Gastrocnemius medialis (tissue), 4 donors: ENCODE results near the gene LMX1A. TPM values are rescaled to one million over a fixed set of nuclear protein-coding genes. Genes with fewer than 3 reads are reported as not detected.

Experiments
- ATAC-seq, 2 donors: fragments of 150-250 bp; one replicate each; pipeline ENCODE4 v1.9.1; 2016
- DNase-seq, 2 donors: peaks; one replicate each; pipeline ENCODE4 v3.0.0-alpha.2; 2019
- H3K27ac ChIP-seq, 4 donors: fragments of 200-600 bp; sonication (generic); 1 replicate in 1 of 4; 2 replicates in 3 of 4; pipeline ENCODE4 v1.5.1; 2016 to 2018; ENCODE audit warnings: mild to moderate bottlenecking in 2 of 4, moderate library complexity in 1 of 4
- H3K27me3 ChIP-seq, 3 donors: fragments of 200-600 bp; sonication (generic) in 2 of 3; 1 replicate in 1 of 3; 2 replicates in 2 of 3; pipeline versions ENCODE4 v1.5.1 to v1.6.0; 2016 to 2019; ENCODE audit warnings: mild to moderate bottlenecking in 1 of 3, moderate library complexity in 1 of 3
- H3K36me3 ChIP-seq, 2 donors: fragments of 200-600 bp; sonication (generic) in 1 of 2; one replicate each; pipeline ENCODE4 v1.5.1; 2017 to 2018
- H3K4me1 ChIP-seq, 2 donors: fragments of 200-600 bp; sonication (generic) in 1 of 2; one replicate each; pipeline ENCODE4 v1.5.1; 2016 to 2017; ENCODE audit warnings: mild to moderate bottlenecking in 2 of 2
- H3K4me3 ChIP-seq, 4 donors: fragments of 200-600 bp; sonication (generic) in 3 of 4; 1 replicate in 1 of 4; 2 replicates in 3 of 4; pipeline ENCODE4 v1.5.1; 2016 to 2019; ENCODE audit warnings: mild to moderate bottlenecking in 2 of 4
- H3K9me3 ChIP-seq, 3 donors: fragments of 200-600 bp; sonication (generic) in 2 of 3; 1 replicate in 1 of 3; 2 replicates in 2 of 3; pipeline ENCODE4 v1.5.1; 2016 to 2019
- POLR2A ChIP-seq, 2 donors: fragments of 450-650 bp; IDR thresholded peaks; one replicate each; pipeline ENCODE4 v1.6.1; 2017; ENCODE audit warnings: antibody characterized with exemption in 2 of 2, mild to moderate bottlenecking in 2 of 2, moderate library complexity in 2 of 2
- in situ Hi-C, 4 donors: fragments of 200-750 bp; cut with MboI; loops; one replicate each; pipeline versions ENCODE4 v1.15.0 to v1.8.0; 2017; ENCODE audit warnings: low sequenced_read_pairs in 4 of 4
- intact Hi-C: fragments of 100-400 bp; cut with DNase I; formaldehyde crosslinking; loops from one replicate; pipeline ENCODE4 v1.15.1; 2023; ENCODE audit warnings: low total_unique reads
- total RNA-seq, 4 donors: library from RNA; depleted of rRNA; stranded (reverse); fragments of >200 nt; gene quantifications; one replicate each; pipeline versions ENCODE4 v1.1.0 to v1.2.3, GENCODE V29; 2016
- TF ChIP-seq, protein P1 (sequence below), 5 experiments: fragments of 450-650 bp in 3 of 5; fragments of 200-600 bp in 2 of 5; sonication (generic) in 2 of 5; IDR thresholded peaks in 4 of 5; conservative IDR thresholded peaks in 1 of 5; 1 replicate in 4 of 5; 2 replicates in 1 of 5; pipeline ENCODE4 v1.5.1; 2016 to 2019; ENCODE audit warnings: antibody characterized with exemption in 5 of 5, mild to moderate bottlenecking in 3 of 5, moderate library complexity in 3 of 5

LMX1A gene
- total RNA-seq, 4 donors from 2014 or later, result 0.20 TPM; not detected in 3

- Histone ChIP-seq H3K9me3 (no peaks in the 10 kb centered on the region), H3K27me3 (peaks cover 65 to 75% (median 70%) of the 10 kb centered on the region in 3 donors), H3K4me1 (peaks cover 0 to 11% of the 10 kb centered on the region in 2 donors), H3K36me3 (no peaks in the 10 kb centered on the region), H3K27ac (no peak overlapping the region), H3K4me3 (no peak overlapping the region)
- in situ Hi-C loops (no loop called here), intact Hi-C loops (no loop called here)
- DNase-seq, result no peak
- TF ChIP-seq, protein P1, sequence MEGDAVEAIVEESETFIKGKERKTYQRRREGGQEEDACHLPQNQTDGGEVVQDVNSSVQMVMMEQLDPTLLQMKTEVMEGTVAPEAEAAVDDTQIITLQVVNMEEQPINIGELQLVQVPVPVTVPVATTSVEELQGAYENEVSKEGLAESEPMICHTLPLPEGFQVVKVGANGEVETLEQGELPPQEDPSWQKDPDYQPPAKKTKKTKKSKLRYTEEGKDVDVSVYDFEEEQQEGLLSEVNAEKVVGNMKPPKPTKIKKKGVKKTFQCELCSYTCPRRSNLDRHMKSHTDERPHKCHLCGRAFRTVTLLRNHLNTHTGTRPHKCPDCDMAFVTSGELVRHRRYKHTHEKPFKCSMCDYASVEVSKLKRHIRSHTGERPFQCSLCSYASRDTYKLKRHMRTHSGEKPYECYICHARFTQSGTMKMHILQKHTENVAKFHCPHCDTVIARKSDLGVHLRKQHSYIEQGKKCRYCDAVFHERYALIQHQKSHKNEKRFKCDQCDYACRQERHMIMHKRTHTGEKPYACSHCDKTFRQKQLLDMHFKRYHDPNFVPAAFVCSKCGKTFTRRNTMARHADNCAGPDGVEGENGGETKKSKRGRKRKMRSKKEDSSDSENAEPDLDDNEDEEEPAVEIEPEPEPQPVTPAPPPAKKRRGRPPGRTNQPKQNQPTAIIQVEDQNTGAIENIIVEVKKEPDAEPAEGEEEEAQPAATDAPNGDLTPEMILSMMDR (IDR thresholded peaks at IDR 0.05 in 4 of 5, conservative IDR thresholded peaks at IDR 0.05 in 1 of 5), result no peak
- no peak for TF ChIP-seq POLR2A (IDR thresholded peaks at IDR 0.05)
- no peak for ATAC-seq
Measured at GRCh38 chr1:165350840-165351239, 5.7 kb downstream of the LMX1A start.

GRCh38 chr1:165345502-165345901, 11.0 kb downstream of the LMX1A start:
- TF ChIP-seq POLR2A (IDR thresholded peaks at IDR 0.05), result no peak
- TF ChIP-seq, protein P1 (IDR thresholded peaks at IDR 0.05 in 4 of 5, conservative IDR thresholded peaks at IDR 0.05 in 1 of 5), result no peak
- ATAC-seq (no peak), DNase-seq (no peak)
- Histone ChIP-seq H3K27ac (no peak overlapping the region), H3K36me3 (no peaks in the 10 kb centered on the region), H3K27me3 (peaks cover 19 to 64% (median 20%) of the 10 kb centered on the region in 3 donors), H3K4me3 (no peak overlapping the region), H3K4me1 (peaks cover 0 to 4% of the 10 kb centered on the region in 2 donors), H3K9me3 (no peaks in the 10 kb centered on the region)
- intact Hi-C loops (no loop called here), in situ Hi-C loops (no loop called here)

DNA sequence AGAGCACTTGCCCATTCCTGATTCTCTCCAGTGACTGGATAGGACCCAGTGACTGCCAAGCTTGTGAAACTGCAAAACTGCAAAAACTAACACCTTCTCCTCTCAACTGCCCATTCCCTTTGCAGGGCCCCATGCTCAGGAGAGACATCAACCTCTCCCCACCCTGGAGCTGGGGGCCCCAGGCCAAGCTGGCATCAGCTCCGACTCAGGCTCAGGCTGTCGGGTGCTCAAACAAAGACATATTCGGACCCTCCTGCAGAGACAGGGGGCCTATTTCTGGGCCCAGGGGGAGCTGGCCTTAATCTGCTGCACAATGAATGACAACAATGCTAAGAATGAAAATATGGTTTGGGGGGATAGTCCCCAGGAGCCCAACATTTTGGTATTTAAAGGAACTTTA, 11.8 kb downstream of the LMX1A start:
- H3K27ac ChIP-seq, result no peak overlapping the region
- H3K27me3 ChIP-seq, result peaks cover 13 to 57% (median 13%) of the 10 kb centered on the region in 3 donors
- intact Hi-C loops (no loop called here), in situ Hi-C loops (no loop called here)
- TF ChIP-seq, protein P1 (IDR thresholded peaks at IDR 0.05 in 4 of 5, conservative IDR thresholded peaks at IDR 0.05 in 1 of 5), result no peak
- no peak for TF ChIP-seq POLR2A (IDR thresholded peaks at IDR 0.05)
- no peak overlapping the region for H3K4me3 ChIP-seq
- H3K4me1 ChIP-seq, result peaks cover 0 to 4% of the 10 kb centered on the region in 2 donors
- H3K9me3 ChIP-seq, result no peaks in the 10 kb centered on the region
- ATAC-seq (no peak), DNase-seq (no peak)
- no peaks in the 10 kb centered on the region for H3K36me3 ChIP-seq

- DNase-seq (no peak), ATAC-seq (peak in 1 of 2 donors; percentile 24)
- no peaks in the 10 kb centered on the region for H3K36me3 ChIP-seq
- in situ Hi-C loops (no loop called here), intact Hi-C loops (no loop called here)
- H3K27me3 ChIP-seq, result peaks cover 7 to 51% (median 8%) of the 10 kb centered on the region in 3 donors
- H3K4me1 ChIP-seq, result peaks cover 0 to 4% of the 10 kb centered on the region in 2 donors
- no peak overlapping the region for H3K27ac ChIP-seq
- H3K9me3 ChIP-seq, result no peaks in the 10 kb centered on the region
- TF ChIP-seq POLR2A (IDR thresholded peaks at IDR 0.05), result no peak
- TF ChIP-seq, protein P1 (IDR thresholded peaks at IDR 0.05 in 4 of 5, conservative IDR thresholded peaks at IDR 0.05 in 1 of 5), result no peak
- no peak overlapping the region for H3K4me3 ChIP-seq
Measured at GRCh38 chr1:165344198-165344597, 12.3 kb downstream of the LMX1A start.

GRCh38 chr1:165342587-165342986, 13.9 kb downstream of the LMX1A start:
- ATAC-seq, result no peak

More at GRCh38 chr1:165342587-165342986, 13.9 kb downstream of the LMX1A start:
- Histone ChIP-seq H3K4me1 (peaks cover 0 to 4% of the 10 kb centered on the region in 2 donors), H3K27me3 (peaks cover 0 to 42% (median 7%) of the 10 kb centered on the region in 3 donors), H3K27ac (no peak overlapping the region), H3K36me3 (no peaks in the 10 kb centered on the region), H3K4me3 (no peak overlapping the region), H3K9me3 (no peaks in the 10 kb centered on the region)
- in situ Hi-C loops, result no loop called here
- no peak for TF ChIP-seq POLR2A (IDR thresholded peaks at IDR 0.05)
- TF ChIP-seq, protein P1 (IDR thresholded peaks at IDR 0.05 in 4 of 5, conservative IDR thresholded peaks at IDR 0.05 in 1 of 5), result no peak
- no peak for DNase-seq
- intact Hi-C loops, result no loop called here
